Stimulated activated naive CD8-positive, alpha-beta T cell treated with anti-CD3 and anti-CD28 coated beads, Interleukin-15, amount 100 ng/mL, for 72 hours (primary cell): ENCODE measurements around the gene RAB27B.

ENCODE experiments used
- ATAC-seq: fragments of 150-1000 bp; cut with Tn5 transposase; 2 replicates; pipeline ENCODE4 v1.10.0; 2021; ENCODE audit warnings: mild to moderate bottlenecking, moderate library complexity
- DNase-seq, 2 donors: peaks; one replicate each; pipeline ENCODE4 v3.0.0; 2021 to 2022
- H3K27ac Mint-ChIP-seq, 2 donors: one replicate each; pipeline ENCODE4 v1.8.0; 2022; ENCODE audit warnings: mild to moderate bottlenecking in 2 of 2, mixed read lengths in 2 of 2, moderate library complexity in 2 of 2
- H3K27me3 Mint-ChIP-seq: one replicate; pipeline ENCODE4 v1.8.0; 2022; ENCODE audit warnings: mixed read lengths
- H3K4me1 Mint-ChIP-seq: one replicate; pipeline ENCODE4 v1.8.0; 2022; ENCODE audit warnings: mild to moderate bottlenecking, mixed read lengths
- H3K4me3 Mint-ChIP-seq, 2 donors: one replicate each; pipeline ENCODE4 v1.8.0; 2022; ENCODE audit warnings: mild to moderate bottlenecking in 2 of 2, mixed read lengths in 2 of 2, moderate library complexity in 1 of 2
- H3K9me3 Mint-ChIP-seq, 2 donors: one replicate each; pipeline ENCODE4 v1.8.0; 2022; ENCODE audit warnings: mixed read lengths in 2 of 2

The RAB27B gene

GRCh38 chr18:54828281-54828881 is at the start of gene RAB27B:
Gene RAB27B, plus strand, starts transcription at chr18:54828477. Its CDS starts 49,109 bp downstream, at chr18:54877586.
- H3K27me3 Mint-ChIP-seq = peaks cover 45% of the 10 kb centered on the region
- peak; percentile 97 for ATAC-seq
- H3K9me3 Mint-ChIP-seq = peaks cover 8 to 9% of the 10 kb centered on the region in 2 donors
- peak; percentile 52 to 55 for DNase-seq
- peak within 1 kb of the TSS; percentile 46 to 80 for H3K4me3 Mint-ChIP-seq
- H3K27ac Mint-ChIP-seq = no peak within 1 kb of the TSS
- H3K4me1 Mint-ChIP-seq = peaks cover 15% of the 10 kb centered on the region

GRCh38 chr18:54780285-54780861 is 47.9 kb upstream of the RAB27B start:
- ATAC-seq (no peak), DNase-seq (no peak)
- H3K9me3 Mint-ChIP-seq = peaks cover 0 to 9% of the 10 kb centered on the region in 2 donors
- H3K27ac Mint-ChIP-seq = no peak overlapping the region
- no peaks in the 10 kb centered on the region for H3K4me1 Mint-ChIP-seq
- peaks cover 15% of the 10 kb centered on the region for H3K27me3 Mint-ChIP-seq
- no peak overlapping the region for H3K4me3 Mint-ChIP-seq

GRCh38 chr18:54780970-54781369 is 47.3 kb upstream of the RAB27B start:
- Mint-ChIP-seq H3K9me3 (peaks cover 0 to 9% of the 10 kb centered on the region in 2 donors), H3K4me1 (no peaks in the 10 kb centered on the region), H3K27me3 (peaks cover 15% of the 10 kb centered on the region), H3K27ac (no peak overlapping the region), H3K4me3 (no peak overlapping the region)
- ATAC-seq (no peak), DNase-seq (no peak)

- no peak overlapping the region for H3K27ac Mint-ChIP-seq
- DNase-seq = no peak
- H3K4me1 Mint-ChIP-seq = no peaks in the 10 kb centered on the region
- no peak for ATAC-seq
- H3K9me3 Mint-ChIP-seq = peaks cover 0 to 9% of the 10 kb centered on the region in 2 donors
- peaks cover 15% of the 10 kb centered on the region for H3K27me3 Mint-ChIP-seq
- H3K4me3 Mint-ChIP-seq = no peak overlapping the region
These were observed 45.1 kb upstream of the RAB27B start for GRCh38 chr18:54783139-54783538.

- Mint-ChIP-seq H3K27me3 (peaks cover 6% of the 10 kb centered on the region), H3K9me3 (no peaks in the 10 kb centered on the region), H3K4me1 (no peaks in the 10 kb centered on the region), H3K4me3 (no peak overlapping the region), H3K27ac (no peak overlapping the region)
- ATAC-seq = no peak
- DNase-seq = no peak
These were observed 42.1 kb upstream of the RAB27B start for GRCh38 chr18:54786206-54786605.

- no peak overlapping the region for H3K4me3 Mint-ChIP-seq
- H3K27me3 Mint-ChIP-seq = peaks cover 6% of the 10 kb centered on the region
- H3K27ac Mint-ChIP-seq = no peak overlapping the region
- H3K4me1 Mint-ChIP-seq = no peaks in the 10 kb centered on the region
- no peak for DNase-seq
- ATAC-seq = no peak
- no peaks in the 10 kb centered on the region for H3K9me3 Mint-ChIP-seq
These were observed 41.2 kb upstream of the RAB27B start for GRCh38 chr18:54787121-54787520.

- Mint-ChIP-seq H3K9me3 (no peaks in the 10 kb centered on the region), H3K27me3 (peaks cover 6% of the 10 kb centered on the region), H3K27ac (no peak overlapping the region), H3K4me1 (no peaks in the 10 kb centered on the region), H3K4me3 (no peak overlapping the region)
- ATAC-seq (no peak), DNase-seq (no peak)
These were observed 40.7 kb upstream of the RAB27B start for GRCh38 chr18:54787616-54788015.

- no peak for DNase-seq
- Mint-ChIP-seq H3K4me1 (no peaks in the 10 kb centered on the region), H3K27ac (no peak overlapping the region), H3K9me3 (no peaks in the 10 kb centered on the region), H3K27me3 (peaks cover 2% of the 10 kb centered on the region), H3K4me3 (no peak overlapping the region)
- no peak for ATAC-seq
These were observed 38.2 kb upstream of the RAB27B start for GRCh38 chr18:54790109-54790508.

GRCh38 chr18:54791657-54792056 is 36.6 kb upstream of the RAB27B start:
- Mint-ChIP-seq H3K27me3 (no peaks in the 10 kb centered on the region), H3K27ac (no peak overlapping the region), H3K9me3 (no peaks in the 10 kb centered on the region), H3K4me3 (no peak overlapping the region), H3K4me1 (no peaks in the 10 kb centered on the region)
- ATAC-seq = no peak
- DNase-seq = no peak

- DNase-seq (no peak), ATAC-seq (no peak)
- H3K4me1 Mint-ChIP-seq = no peaks in the 10 kb centered on the region
- no peak overlapping the region for H3K4me3 Mint-ChIP-seq
- no peaks in the 10 kb centered on the region for H3K9me3 Mint-ChIP-seq
- no peak overlapping the region for H3K27ac Mint-ChIP-seq
- no peaks in the 10 kb centered on the region for H3K27me3 Mint-ChIP-seq
These were observed 36.2 kb upstream of the RAB27B start for GRCh38 chr18:54792079-54792478.

GRCh38 chr18:54794823-54795222 is 33.5 kb upstream of the RAB27B start:
- Mint-ChIP-seq H3K4me3 (no peak overlapping the region), H3K9me3 (no peaks in the 10 kb centered on the region), H3K4me1 (no peaks in the 10 kb centered on the region), H3K27me3 (no peaks in the 10 kb centered on the region), H3K27ac (no peak overlapping the region)
- ATAC-seq (no peak), DNase-seq (no peak)

- Mint-ChIP-seq H3K4me3 (no peak overlapping the region), H3K4me1 (no peaks in the 10 kb centered on the region)
- ATAC-seq = no peak
These were observed 30.1 kb upstream of the RAB27B start for GRCh38 chr18:54798186-54798585.

GRCh38 chr18:54801374-54801773 is 26.9 kb upstream of the RAB27B start:
- Mint-ChIP-seq H3K9me3 (peaks cover 7 to 9% of the 10 kb centered on the region in 2 donors), H3K27me3 (peaks cover 25% of the 10 kb centered on the region), H3K4me3 (no peak overlapping the region), H3K4me1 (peaks cover 6% of the 10 kb centered on the region), H3K27ac (no peak overlapping the region)
- ATAC-seq (no peak), DNase-seq (no peak)

More at GRCh38 chr18:54798186-54798585, 30.1 kb upstream of the RAB27B start:
- H3K27me3 Mint-ChIP-seq = peaks cover 6% of the 10 kb centered on the region
- peaks cover 4 to 5% of the 10 kb centered on the region in 2 donors for H3K9me3 Mint-ChIP-seq
- DNase-seq = no peak
- no peak overlapping the region for H3K27ac Mint-ChIP-seq

GRCh38 chr18:54802178-54802577 is 26.1 kb upstream of the RAB27B start:
- no peak for DNase-seq
- Mint-ChIP-seq H3K4me3 (no peak overlapping the region), H3K4me1 (peaks cover 6% of the 10 kb centered on the region), H3K9me3 (peaks cover 7 to 9% of the 10 kb centered on the region in 2 donors), H3K27me3 (peaks cover 25% of the 10 kb centered on the region), H3K27ac (no peak overlapping the region)
- no peak for ATAC-seq

GRCh38 chr18:54802686-54803395 is 25.4 kb upstream of the RAB27B start:
- no peak for DNase-seq
- Mint-ChIP-seq H3K27ac (no peak overlapping the region), H3K4me3 (no peak overlapping the region), H3K4me1 (peaks cover 6% of the 10 kb centered on the region), H3K9me3 (peaks cover 7 to 9% of the 10 kb centered on the region in 2 donors), H3K27me3 (peaks cover 25% of the 10 kb centered on the region)
- ATAC-seq = no peak
